ENCODE results near the gene RPTOR.

RPTOR gene

DNA sequence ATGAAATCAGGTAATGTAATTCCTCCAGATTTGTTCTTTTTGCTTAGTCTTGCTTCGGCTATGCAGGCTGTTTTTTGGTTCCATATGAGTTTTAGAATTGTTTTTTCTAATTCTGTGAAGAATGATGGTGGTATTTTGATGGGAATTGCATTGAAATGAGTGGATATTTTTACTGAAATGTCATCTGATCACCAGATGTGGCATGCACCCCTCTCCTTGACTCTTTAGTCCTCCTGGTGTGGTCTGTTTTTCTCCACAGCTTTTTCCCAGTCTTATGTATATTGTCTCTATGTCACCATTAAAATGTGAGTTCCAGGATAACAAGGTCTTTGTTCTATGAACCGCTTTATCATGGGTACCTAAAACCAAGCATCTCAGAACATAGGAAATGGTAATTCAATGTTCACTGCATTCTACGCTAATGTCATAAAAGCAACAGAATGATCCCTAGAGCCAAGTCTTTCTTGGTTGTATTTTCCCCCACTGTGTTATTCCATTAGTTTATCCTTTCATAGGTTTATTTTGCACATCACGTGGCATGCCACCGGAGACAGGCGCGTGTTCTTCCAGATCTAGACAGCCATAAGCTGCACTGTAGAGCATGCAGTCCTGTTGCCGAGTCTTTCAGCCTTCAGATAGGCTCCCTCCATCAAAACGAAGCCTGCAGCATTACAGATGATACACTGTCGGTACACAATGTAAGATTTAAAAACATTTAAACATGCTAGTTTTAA is 172.5 kb downstream of the RPTOR start:
- DNase-seq (ENCODE audit: low spot score) = no peak
- TF ChIP-seq, protein P1, sequence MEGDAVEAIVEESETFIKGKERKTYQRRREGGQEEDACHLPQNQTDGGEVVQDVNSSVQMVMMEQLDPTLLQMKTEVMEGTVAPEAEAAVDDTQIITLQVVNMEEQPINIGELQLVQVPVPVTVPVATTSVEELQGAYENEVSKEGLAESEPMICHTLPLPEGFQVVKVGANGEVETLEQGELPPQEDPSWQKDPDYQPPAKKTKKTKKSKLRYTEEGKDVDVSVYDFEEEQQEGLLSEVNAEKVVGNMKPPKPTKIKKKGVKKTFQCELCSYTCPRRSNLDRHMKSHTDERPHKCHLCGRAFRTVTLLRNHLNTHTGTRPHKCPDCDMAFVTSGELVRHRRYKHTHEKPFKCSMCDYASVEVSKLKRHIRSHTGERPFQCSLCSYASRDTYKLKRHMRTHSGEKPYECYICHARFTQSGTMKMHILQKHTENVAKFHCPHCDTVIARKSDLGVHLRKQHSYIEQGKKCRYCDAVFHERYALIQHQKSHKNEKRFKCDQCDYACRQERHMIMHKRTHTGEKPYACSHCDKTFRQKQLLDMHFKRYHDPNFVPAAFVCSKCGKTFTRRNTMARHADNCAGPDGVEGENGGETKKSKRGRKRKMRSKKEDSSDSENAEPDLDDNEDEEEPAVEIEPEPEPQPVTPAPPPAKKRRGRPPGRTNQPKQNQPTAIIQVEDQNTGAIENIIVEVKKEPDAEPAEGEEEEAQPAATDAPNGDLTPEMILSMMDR (IDR thresholded peaks at IDR 0.05; ENCODE audit: extremely low read depth, missing control alignments) = no peak

DNA sequence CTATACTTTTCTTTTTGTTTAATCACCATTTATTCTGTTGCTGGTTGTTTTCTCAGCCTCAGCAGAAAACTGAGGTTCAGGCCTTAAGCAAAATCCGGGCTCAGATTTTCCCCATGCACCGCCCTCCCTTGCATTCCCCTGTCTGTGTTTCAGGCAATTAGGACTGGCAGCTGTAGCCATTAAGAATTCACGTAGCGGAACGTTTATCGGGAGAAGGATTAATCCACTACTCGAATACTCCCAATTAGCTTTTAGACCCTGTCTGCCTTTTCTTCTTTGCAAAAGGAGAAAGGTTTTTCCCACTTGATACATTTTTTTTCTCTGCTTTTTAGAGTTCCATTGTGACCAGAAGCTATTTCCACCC is 173.1 kb downstream of the RPTOR start:
- TF ChIP-seq, protein P1 (IDR thresholded peaks at IDR 0.05; ENCODE audit: extremely low read depth, missing control alignments) = no peak
- DNase-seq (ENCODE audit: low spot score) = no peak

DNA sequence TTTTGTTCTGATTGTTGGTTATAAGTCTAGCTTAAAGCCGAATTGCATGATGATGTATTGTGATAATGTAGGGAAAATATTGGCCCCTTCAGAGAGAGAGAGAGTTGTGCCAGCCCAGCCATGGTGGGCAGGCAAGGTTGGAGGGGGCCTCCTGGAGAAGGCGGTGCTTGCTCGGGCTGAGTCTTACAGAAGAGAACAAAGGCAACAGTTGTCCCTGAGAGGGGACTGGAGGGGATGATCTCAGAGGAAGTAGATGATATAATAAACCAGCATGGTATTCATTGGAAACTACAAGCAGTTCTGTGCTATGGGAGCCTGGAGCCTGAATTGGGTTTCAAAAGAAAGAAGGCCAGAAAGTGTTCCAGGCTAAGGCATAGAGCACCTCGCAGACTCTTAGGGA is 173.8 kb downstream of the RPTOR start:
- TF ChIP-seq, protein P1 (IDR thresholded peaks at IDR 0.05; ENCODE audit: extremely low read depth, missing control alignments) = no peak
- DNase-seq (ENCODE audit: low spot score) = no peak

DNA sequence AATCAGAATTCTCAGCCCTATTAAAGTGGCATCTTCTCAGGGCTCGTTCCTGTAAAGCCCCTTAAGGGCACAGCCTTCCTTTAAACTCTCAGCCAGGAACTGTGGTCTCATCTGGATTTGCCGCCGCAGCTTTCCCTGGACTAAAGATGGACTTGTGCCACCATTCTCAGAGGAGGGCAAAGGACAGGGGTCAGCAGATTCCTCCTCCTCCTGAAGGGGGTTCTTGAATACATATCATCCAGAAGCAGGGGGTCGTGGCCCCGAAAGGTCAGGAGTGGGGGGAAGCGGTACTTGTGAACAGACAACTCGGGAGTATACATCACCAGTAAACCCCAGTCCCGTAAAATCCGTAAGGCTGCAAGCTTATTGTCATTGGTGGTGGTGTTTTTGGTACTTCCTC is 174.8 kb downstream of the RPTOR start:
- TF ChIP-seq, protein P1 (IDR thresholded peaks at IDR 0.05; ENCODE audit: extremely low read depth, missing control alignments) = no peak
- no peak for DNase-seq (ENCODE audit: low spot score)

DNA sequence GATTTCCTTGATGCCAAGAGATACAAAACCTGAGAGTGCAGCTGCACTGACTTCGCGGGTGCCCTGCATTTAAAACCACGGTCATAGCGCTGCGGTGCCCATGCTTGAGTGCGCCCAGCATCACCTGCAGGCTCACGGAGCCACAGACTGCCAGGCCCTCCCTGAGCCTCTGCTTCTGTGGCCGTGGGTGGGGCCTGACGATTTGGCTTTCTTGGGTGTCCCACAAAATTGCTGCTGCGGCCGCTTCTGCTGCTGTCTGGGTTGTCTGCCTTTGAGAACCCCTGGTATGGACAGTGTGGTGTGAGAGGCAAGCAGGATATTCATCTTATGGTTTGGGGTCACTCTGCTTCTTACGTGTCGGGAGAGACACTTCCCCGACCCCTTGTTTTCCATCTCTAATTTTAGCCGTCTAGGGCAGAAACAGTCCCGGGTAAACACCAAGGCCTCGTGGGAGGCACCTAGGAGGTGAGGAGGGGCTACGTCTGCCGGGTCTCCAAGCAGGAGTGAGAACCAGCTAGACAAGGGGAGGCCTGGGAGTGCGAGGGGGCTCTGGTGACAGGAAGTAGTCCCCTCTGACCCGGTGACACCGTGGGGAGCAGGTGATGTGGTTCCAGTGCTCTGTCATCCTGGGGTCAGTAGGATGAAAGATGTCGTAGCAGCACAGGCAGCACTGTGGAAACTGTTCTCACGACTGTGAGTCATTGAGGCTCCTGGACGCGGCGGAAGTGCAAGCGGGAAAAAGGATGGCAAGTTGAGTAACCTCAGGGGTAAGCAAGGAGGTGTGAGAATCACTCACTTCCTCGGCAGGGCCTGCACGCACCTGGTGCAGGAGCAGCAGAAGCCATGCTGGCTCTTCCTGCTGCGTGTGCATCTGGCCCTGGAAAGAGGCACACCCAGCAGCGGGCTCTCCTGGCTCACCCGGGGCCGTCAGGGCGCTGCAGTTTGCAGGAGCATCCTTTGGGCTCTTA is 176.3 kb downstream of the RPTOR start:
- no peak for DNase-seq (ENCODE audit: low spot score)
- TF ChIP-seq, protein P1 (IDR thresholded peaks at IDR 0.05; ENCODE audit: extremely low read depth, missing control alignments) = no peak

DNA sequence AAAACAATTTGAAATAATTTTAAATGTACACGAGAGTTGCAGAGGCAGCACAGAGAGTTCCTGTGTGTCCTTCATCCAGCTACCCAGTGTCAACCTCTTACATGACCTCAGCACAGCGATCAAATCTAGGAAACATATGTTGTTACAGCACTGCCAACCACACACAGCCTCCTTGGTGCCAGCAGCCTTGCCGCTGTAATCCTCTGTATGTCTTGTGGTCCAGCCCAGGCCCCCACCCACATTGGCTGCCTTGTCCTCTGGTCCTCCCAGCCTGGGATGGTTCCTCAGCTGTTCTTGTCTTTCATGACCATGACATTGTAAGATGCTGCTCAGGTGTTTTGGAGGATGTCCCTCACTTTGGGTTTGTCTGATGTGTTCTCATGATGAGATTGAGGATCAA is 178.0 kb downstream of the RPTOR start:
- DNase-seq (ENCODE audit: low spot score) = no peak

More for the DNA sequence above, 178.0 kb downstream of the RPTOR start:
- TF ChIP-seq, protein P1 (IDR thresholded peaks at IDR 0.05; ENCODE audit: extremely low read depth, missing control alignments) = no peak

Measured in GM20000 (cell line).